Measurements from ENCODE around the gene KCNQ4.

- TF ChIP-seq ZC3H10 (CRISPR knock-in tag; IDR thresholded peaks at IDR 0.05), result no peak
- no peak for TF ChIP-seq PATZ1 (CRISPR knock-in tag; IDR thresholded peaks at IDR 0.05; ENCODE audit: borderline replicate concordance)
- TF ChIP-seq ESRRG (CRISPR knock-in tag; IDR thresholded peaks at IDR 0.05), result no peak
- TF ChIP-seq, protein P1, sequence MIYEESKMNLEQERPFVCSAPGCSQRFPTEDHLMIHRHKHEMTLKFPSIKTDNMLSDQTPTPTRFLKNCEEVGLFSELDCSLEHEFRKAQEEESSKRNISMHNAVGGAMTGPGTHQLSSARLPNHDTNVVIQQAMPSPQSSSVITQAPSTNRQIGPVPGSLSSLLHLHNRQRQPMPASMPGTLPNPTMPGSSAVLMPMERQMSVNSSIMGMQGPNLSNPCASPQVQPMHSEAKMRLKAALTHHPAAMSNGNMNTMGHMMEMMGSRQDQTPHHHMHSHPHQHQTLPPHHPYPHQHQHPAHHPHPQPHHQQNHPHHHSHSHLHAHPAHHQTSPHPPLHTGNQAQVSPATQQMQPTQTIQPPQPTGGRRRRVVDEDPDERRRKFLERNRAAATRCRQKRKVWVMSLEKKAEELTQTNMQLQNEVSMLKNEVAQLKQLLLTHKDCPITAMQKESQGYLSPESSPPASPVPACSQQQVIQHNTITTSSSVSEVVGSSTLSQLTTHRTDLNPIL (CRISPR knock-in tag; IDR thresholded peaks at IDR 0.05; ENCODE audit: low read depth), result no peak
- TF ChIP-seq, protein P2, sequence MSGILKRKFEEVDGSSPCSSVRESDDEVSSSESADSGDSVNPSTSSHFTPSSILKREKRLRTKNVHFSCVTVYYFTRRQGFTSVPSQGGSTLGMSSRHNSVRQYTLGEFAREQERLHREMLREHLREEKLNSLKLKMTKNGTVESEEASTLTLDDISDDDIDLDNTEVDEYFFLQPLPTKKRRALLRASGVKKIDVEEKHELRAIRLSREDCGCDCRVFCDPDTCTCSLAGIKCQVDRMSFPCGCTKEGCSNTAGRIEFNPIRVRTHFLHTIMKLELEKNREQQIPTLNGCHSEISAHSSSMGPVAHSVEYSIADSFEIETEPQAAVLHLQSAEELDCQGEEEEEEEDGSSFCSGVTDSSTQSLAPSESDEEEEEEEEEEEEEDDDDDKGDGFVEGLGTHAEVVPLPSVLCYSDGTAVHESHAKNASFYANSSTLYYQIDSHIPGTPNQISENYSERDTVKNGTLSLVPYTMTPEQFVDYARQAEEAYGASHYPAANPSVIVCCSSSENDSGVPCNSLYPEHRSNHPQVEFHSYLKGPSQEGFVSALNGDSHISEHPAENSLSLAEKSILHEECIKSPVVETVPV (CRISPR knock-in tag; IDR thresholded peaks at IDR 0.05), result no peak
- TF ChIP-seq RARB (CRISPR knock-in tag; IDR thresholded peaks at IDR 0.05), result no peak
- no peak for TF ChIP-seq BACH2 (CRISPR knock-in tag; IDR thresholded peaks at IDR 0.05; ENCODE audit: borderline replicate concordance)
These were observed 70.2 kb downstream of the KCNQ4 start for GRCh38 chr1:40853885-40854170.
